ENCODE results near the gene FGF12.

Gene FGF12

DNA sequence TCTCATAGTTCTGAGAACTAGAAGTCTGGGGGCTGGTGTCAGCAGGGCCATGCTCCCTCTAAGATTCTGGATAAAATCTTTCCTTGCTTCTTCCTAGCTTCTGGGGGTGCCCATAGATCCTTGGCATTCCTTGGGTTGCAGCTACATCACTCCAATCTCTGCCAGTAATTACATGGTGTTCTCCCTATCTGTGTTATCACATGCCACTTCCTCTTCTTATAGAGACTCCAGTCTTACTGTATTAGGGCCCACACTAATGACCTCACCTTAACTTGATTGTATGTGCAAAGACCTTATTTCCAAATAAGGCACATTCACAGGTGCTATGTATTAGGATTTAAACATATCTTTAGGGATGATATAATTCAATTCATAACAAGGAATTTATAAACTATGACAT is 618.5 kb downstream of the FGF12 start:
- no peak for DNase-seq (ENCODE audit: low spot score)

DNA sequence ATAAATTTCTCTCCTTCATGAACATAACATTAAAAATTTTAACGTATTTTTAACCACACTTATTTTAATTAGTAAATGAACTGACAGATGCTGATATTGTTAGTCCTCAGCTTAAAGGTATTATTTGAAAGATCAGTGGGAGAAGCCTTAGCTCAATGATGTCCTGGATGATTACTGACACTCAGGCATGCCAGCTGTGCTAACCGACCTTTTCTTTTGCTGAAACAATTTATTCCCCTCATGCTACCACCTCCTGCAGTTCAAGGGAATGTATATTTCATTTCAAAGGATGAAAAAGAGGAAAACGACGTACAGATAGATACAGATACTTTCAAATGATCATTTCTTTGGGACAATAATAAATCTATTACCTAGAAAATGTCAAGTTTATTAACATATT is 620.8 kb downstream of the FGF12 start:
- no peak for DNase-seq (ENCODE audit: low spot score)

DNA sequence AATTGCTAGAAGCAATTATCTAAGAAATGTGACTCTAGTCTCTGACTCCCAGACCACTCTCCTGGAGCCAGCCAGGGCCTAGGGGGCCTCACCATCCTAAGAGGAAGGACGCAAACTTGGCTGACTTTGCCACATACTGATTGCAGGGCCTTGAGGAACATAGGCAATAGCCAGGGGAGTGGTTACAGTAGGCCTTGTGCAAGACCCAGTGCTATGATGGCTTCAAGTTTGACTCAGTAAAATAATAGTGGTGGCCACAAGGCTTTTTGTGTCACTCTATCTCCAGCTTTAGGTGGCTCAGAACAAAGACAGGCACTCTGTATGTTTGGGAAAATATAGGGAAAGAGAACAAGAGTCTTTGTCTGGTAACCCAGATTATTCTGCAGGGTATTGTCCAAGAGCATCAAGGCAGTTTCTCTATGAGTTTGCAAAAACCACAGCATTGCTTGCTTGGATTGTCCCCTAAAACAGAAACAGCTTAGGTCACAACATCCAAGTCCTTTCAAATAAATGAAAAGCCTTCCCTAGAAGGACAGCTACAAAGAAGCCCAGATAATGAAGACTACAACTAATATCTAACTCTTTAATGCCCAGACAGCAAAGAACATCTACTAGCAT is 634.8 kb downstream of the FGF12 start:
- DNase-seq (ENCODE audit: low spot score), result no peak

DNA sequence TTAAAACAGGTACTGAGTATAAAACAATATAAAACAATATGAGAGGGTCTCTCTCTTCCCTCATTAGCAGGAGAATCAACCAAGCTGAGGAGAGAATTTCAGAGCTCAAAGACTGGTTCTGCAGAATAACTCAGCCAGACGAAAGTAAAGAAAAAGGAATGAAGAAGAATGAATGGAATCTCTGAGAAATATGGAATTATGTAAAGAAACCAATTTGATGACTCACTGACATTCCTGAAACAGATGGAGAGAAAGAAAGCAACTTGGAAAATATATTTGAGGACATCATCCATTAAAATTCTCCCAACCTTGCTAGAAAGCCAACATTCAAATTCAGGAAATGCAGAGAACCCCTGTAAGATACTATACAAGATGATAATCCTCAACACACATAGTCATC is 635.5 kb downstream of the FGF12 start:
- DNase-seq (ENCODE audit: low spot score), result no peak

DNA sequence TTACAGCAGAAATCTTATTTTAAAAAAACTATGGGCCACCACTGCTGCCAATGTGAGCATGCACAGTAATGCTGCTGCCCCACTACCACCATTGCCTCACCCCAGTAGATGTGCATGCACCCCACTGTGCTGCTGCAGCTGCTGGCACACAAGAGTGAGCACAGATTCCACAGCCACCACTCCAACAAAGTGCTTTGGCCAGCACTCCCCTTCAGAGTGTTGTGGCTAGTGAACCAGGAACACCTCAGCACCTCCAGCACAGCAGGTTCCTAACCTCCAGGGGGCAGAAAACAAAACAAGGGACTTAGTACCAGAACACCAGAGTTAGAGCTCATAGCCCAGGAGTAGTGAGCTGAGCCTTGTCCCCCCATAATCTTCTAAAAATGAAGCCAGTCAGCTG is 636.8 kb downstream of the FGF12 start:
- no peak for DNase-seq (ENCODE audit: low spot score)

Measured in left forelimb (tissue), 1 donor.